IMR-90 (cell line): Measurements from ENCODE around the gene SLC27A4. TPM values are rescaled to one million over a fixed set of nuclear protein-coding genes. Genes with fewer than 3 reads are reported as not detected.
A peak's percentile ranks its signal among the peaks of the same experiment; 100 is the strongest.

Experiments
- ATAC-seq: fragments of 200-7000 bp; cut with Tn5 transposase; 2 replicates; pipeline ENCODE4 v1.9.1; 2020; ENCODE audit warnings: low read depth, mild to moderate bottlenecking, moderate library complexity
- BruUV-seq: library from RNA; stranded (reverse); fragments of 400-500 nt; replicated peaks from 2 replicates; lab custom pipeline; 2021; lab: Mats Ljungman, UMichigan
- CTCF ChIA-PET: fragments of 300-600 bp; formaldehyde crosslinking; extraction: SDS; loops from one replicate; lab custom pipeline; 2021; ENCODE audit warnings: antibody characterized with exemption; lab: Yijun Ruan, JAX
- POLR2A ChIA-PET: fragments of 300-600 bp; sonication (Branson Sonifier 250); formaldehyde crosslinking; loops from one replicate; lab custom pipeline; 2022; ENCODE audit warnings: antibody characterized with exemption; ENCODE audit not compliant: unreplicated experiment; lab: Charles Lee
- DNase-seq: peaks from one replicate; pipeline ENCODE4 v3.0.0; 2013
- H2AFZ ChIP-seq: replicated peaks from 2 replicates; pipeline ENCODE3; 2013; ENCODE audit warnings: low read length, mild to moderate bottlenecking; ENCODE audit not compliant: poor library complexity
- H2AK5ac ChIP-seq: 2 replicates; pipeline ENCODE4 v1.6.1; 2013; ENCODE audit warnings: low read depth, low read length, inconsistent platforms
- H2AK9ac ChIP-seq: replicated peaks from 2 replicates; pipeline ENCODE3; 2013; ENCODE audit warnings: mild to moderate bottlenecking, low read depth, low read length, moderate library complexity; ENCODE audit not compliant: poor library complexity
- H2BK120ac ChIP-seq: 2 replicates; pipeline ENCODE4 v1.6.1; 2013; ENCODE audit warnings: low read depth, low read length, inconsistent platforms
- H2BK15ac ChIP-seq: 3 replicates; pipeline ENCODE4 v1.6.1; 2013; ENCODE audit warnings: low read depth, low read length, inconsistent platforms
- H2BK20ac ChIP-seq: 2 replicates; pipeline ENCODE4 v1.6.1; 2013; ENCODE audit warnings: low read depth, mild to moderate bottlenecking, inconsistent platforms, low read length, moderate library complexity
- H2BK5ac ChIP-seq: 2 replicates; pipeline ENCODE4 v1.6.1; 2013; ENCODE audit warnings: mild to moderate bottlenecking, low read depth, low read length, inconsistent platforms; ENCODE audit not compliant: poor library complexity, severe bottlenecking
- H3K14ac ChIP-seq: replicated peaks from 2 replicates; pipeline ENCODE4 v1.6.1; 2013; ENCODE audit warnings: low read depth, low read length, inconsistent platforms
- H3K18ac ChIP-seq: 2 replicates; pipeline ENCODE4 v1.6.1; 2013; ENCODE audit warnings: low read depth, low read length, control low read depth
- H3K23ac ChIP-seq: 2 replicates; pipeline ENCODE4 v1.6.1; 2013; ENCODE audit warnings: low read depth, low read length, inconsistent platforms
- H3K27ac ChIP-seq: 2 replicates; pipeline ENCODE4 v1.5.1; 2013; ENCODE audit warnings: mild to moderate bottlenecking, control low read depth, low read length; ENCODE audit not compliant: insufficient read depth
- H3K27me3 ChIP-seq: 2 replicates; pipeline ENCODE4 v1.6.1; 2013; ENCODE audit warnings: low read length; ENCODE audit not compliant: control insufficient read depth, insufficient read depth
- H3K36me3 ChIP-seq: 2 replicates; pipeline ENCODE4 v1.6.1; 2013; ENCODE audit warnings: low read length, mixed read lengths; ENCODE audit not compliant: control insufficient read depth, insufficient read depth
- H3K4ac ChIP-seq: 2 replicates; pipeline ENCODE4 v1.6.1; 2013; ENCODE audit warnings: low read depth, low read length, inconsistent platforms
- H3K4me1 ChIP-seq: 2 replicates; pipeline ENCODE4 v1.6.1; 2013; ENCODE audit warnings: low read length, mixed read lengths; ENCODE audit not compliant: control insufficient read depth, insufficient read depth
- H3K4me2 ChIP-seq: 2 replicates; pipeline ENCODE4 v1.6.1; 2013; ENCODE audit warnings: low read depth, mild to moderate bottlenecking, control low read depth, low read length, moderate library complexity
- H3K4me3 ChIP-seq: 2 replicates; pipeline ENCODE4 v1.5.1; 2013; ENCODE audit warnings: low read depth, mild to moderate bottlenecking, control low read depth, low read length, moderate library complexity; ENCODE audit not compliant: insufficient read depth
- H3K56ac ChIP-seq: 2 replicates; pipeline ENCODE4 v1.6.1; 2013; ENCODE audit warnings: low read length, inconsistent platforms; ENCODE audit not compliant: insufficient read depth; ENCODE audit errors: extremely low read depth
- H3K79me1 ChIP-seq, 2 experiments: 2 replicates each; pipeline ENCODE4 v1.6.1; 2013; ENCODE audit warnings: low read length in 2 of 2, inconsistent platforms in 1 of 2, low read depth in 1 of 2
- H3K9ac ChIP-seq: 2 replicates; pipeline ENCODE4 v1.6.1; 2013; ENCODE audit warnings: low read depth, low read length, control low read depth
- H3K9me1 ChIP-seq: 2 replicates; pipeline ENCODE4 v1.6.1; 2013; ENCODE audit warnings: low read length, inconsistent platforms; ENCODE audit not compliant: insufficient read depth
- H3K9me3 ChIP-seq: 2 replicates; pipeline ENCODE4 v1.6.1; 2013; ENCODE audit warnings: low read length; ENCODE audit not compliant: control insufficient read depth, insufficient read depth
- H4K20me1 ChIP-seq: 2 replicates; pipeline ENCODE4 v1.6.1; 2013; ENCODE audit warnings: low read length, inconsistent platforms; ENCODE audit not compliant: insufficient read depth
- H4K5ac ChIP-seq: 2 replicates; pipeline ENCODE4 v1.6.1; 2013; ENCODE audit warnings: mild to moderate bottlenecking, low read depth, low read length, control low read depth
- H4K8ac ChIP-seq, 2 experiments: 2 replicates each; pipeline ENCODE4 v1.6.1; 2013; ENCODE audit warnings: low read depth in 2 of 2, low read length in 2 of 2, control low read depth in 1 of 2, inconsistent platforms in 1 of 2
- H4K91ac ChIP-seq: 2 replicates; pipeline ENCODE4 v1.6.1; 2013; ENCODE audit warnings: low read depth, low read length, inconsistent platforms; ENCODE audit not compliant: insufficient read depth
- CEBPB ChIP-seq: IDR thresholded peaks from 2 replicates; pipeline ENCODE4 v1.6.1; 2012; ENCODE audit warnings: low read depth, low read length, improper control_type of control experiment
- CHD1 ChIP-seq: IDR thresholded peaks from 2 replicates; pipeline ENCODE4 v1.6.1; 2012; ENCODE audit warnings: low read depth, low read length, improper control_type of control experiment
- FOS ChIP-seq: fragments of 150-350 bp; IDR thresholded peaks from 2 replicates; pipeline ENCODE4 v1.6.1; 2016; ENCODE audit warnings: low read depth, low read length
- WGBS, 2 experiments: methylation state at CpG; one replicate each; pipeline versions ENCODE4 v1.1.5 to v1.1.7; 2013; ENCODE audit warnings: missing lambda C conversion rate in 2 of 2; ENCODE audit not compliant: insufficient read length in 1 of 2; ENCODE audit errors: extremely low coverage in 2 of 2; 5-methylcytosine and 5-hydroxymethylcytosine counted together
- dilution Hi-C: fragments of 300-500 bp; cut with HindIII; formaldehyde crosslinking; loops from one replicate; pipeline ENCODE4 v1.14.3; 2018; ENCODE audit warnings: low sequenced_read_pairs; ENCODE audit not compliant: unreplicated experiment
- in situ Hi-C: fragments of 300-500 bp; cut with MboI; formaldehyde crosslinking; loops from 3 replicates; pipeline ENCODE4 v1.14.3; 2019; ENCODE audit warnings: low sequenced_read_pairs, inconsistent platforms, mixed read lengths
- intact Hi-C: fragments of 100-400 bp; cut with micrococcal nuclease; formaldehyde crosslinking; loops from 2 replicates; pipeline ENCODE4 v1.10.0; 2022
- polyA plus RNA-seq, 3 experiments: library from polyadenylated mRNA; depleted of rRNA; stranded (reverse); fragments of >200 nt; gene quantifications; 2 replicates each; pipeline ENCODE4 v1.2.3, GENCODE V29; 2012; ENCODE audit warnings: low replicate concordance in 1 of 3
- total RNA-seq: library from RNA; depleted of rRNA; stranded (reverse); fragments of >200 nt; gene quantifications from 2 replicates; pipeline ENCODE4 v1.2.3, GENCODE V29; 2012

Gene SLC27A4
- total and polyA plus RNA-seq, 2 of the 4 experiments (the other 2 are of a cell fraction): 9.7 to 13.7 TPM

- dilution Hi-C loops: no loop called here
- CTCF ChIA-PET: interaction anchor here (1.0 to 1.8 kb wide), 3 partner anchors 10 to 66 kb away, joined by 3 to 8 read pairs (median 6); no protein-coding TSS in a partner anchor
Observed at GRCh38 chr9:128296340-128297220, 43.7 kb upstream of the SLC27A4 start.

More at GRCh38 chr9:128296340-128297220, 43.7 kb upstream of the SLC27A4 start:
- H3K4me2 ChIP-seq: no peak overlapping the region
- H2BK5ac ChIP-seq: no peak overlapping the region
- H2AK9ac ChIP-seq: peak overlapping the region; percentile 79
- H4K91ac ChIP-seq: peak overlapping the region; percentile 63
- H3K56ac ChIP-seq: no peak overlapping the region
- peaks cover 5% of the 10 kb centered on the region for H3K4me1 ChIP-seq
- H3K9me1 ChIP-seq: peaks cover 8% of the 10 kb centered on the region; the same call in 1 of the 2 replicates
- no peaks in the 10 kb centered on the region for H4K20me1 ChIP-seq
- H3K27ac ChIP-seq: no peak overlapping the region
- no peak overlapping the region for H2AFZ ChIP-seq
- in situ Hi-C loops (loop anchor here (10.0 kb wide), 1 partner anchor 258 kb away; the partner anchor contains the start of gene SPTAN1), intact Hi-C loops (no loop called here)
- no peak overlapping the region for H3K9ac ChIP-seq
- H4K8ac ChIP-seq: peak overlapping the region in 1 of 2 experiments; percentile 35; a peak in 1 of 4 replicates
- peaks cover 0 to 5% of the 10 kb centered on the region in 2 experiments; a peak in 1 of 4 replicates for H3K79me1 ChIP-seq
- peak overlapping the region; percentile 74; the same call in 1 of the 3 replicates for H2BK15ac ChIP-seq
- ATAC-seq (no peak), DNase-seq (peak; percentile 28)
- 0 out of 2 replicates have a peak overlapping the region, but pooled peaks have one; percentile 30 for H2BK20ac ChIP-seq
- no peaks in the 10 kb centered on the region for H3K27me3 ChIP-seq
- H2BK120ac ChIP-seq: peak overlapping the region; percentile 46
- H3K23ac ChIP-seq: 0 out of 2 replicates have a peak overlapping the region, but pooled peaks have one; percentile 28
- H3K4me3 ChIP-seq: no peak overlapping the region
- H3K9me3 ChIP-seq: no peaks in the 10 kb centered on the region
- TF ChIP-seq CEBPB: 0 out of 2 replicates have a peak, but pooled peaks have one; percentile 15
- no peak for TF ChIP-seq CHD1
- TF ChIP-seq FOS: 0 out of 2 replicates have a peak, but pooled peaks have one; percentile 26
- peak overlapping the region; percentile 93 for H2AK5ac ChIP-seq
- POLR2A ChIA-PET: no interaction called here
- WGBS, 2 experiments: 96% methylated on average over 5 of the region's 16 CpGs; no CpG with 5 or more reads in 1 of the 2 experiments
- H3K14ac ChIP-seq: peak overlapping the region; percentile 72; the same call in 1 of the 2 replicates
- peak overlapping the region; percentile 70; the same call in 1 of the 2 replicates for H3K4ac ChIP-seq
- no peak overlapping the region for H4K5ac ChIP-seq
- peaks cover 2% of the 10 kb centered on the region; the same call in 1 of the 2 replicates for H3K36me3 ChIP-seq
- H3K18ac ChIP-seq: no peak overlapping the region
- no TSS peak for BruUV-seq
